ENCODE measurements around the gene OR51B4.
"Not testable (repeated sequence)": the region's sequence is repeated elsewhere in the genome, so short reads cannot be mapped to it uniquely, and the experiment has no call there.

Gene OR51B4, protein sequence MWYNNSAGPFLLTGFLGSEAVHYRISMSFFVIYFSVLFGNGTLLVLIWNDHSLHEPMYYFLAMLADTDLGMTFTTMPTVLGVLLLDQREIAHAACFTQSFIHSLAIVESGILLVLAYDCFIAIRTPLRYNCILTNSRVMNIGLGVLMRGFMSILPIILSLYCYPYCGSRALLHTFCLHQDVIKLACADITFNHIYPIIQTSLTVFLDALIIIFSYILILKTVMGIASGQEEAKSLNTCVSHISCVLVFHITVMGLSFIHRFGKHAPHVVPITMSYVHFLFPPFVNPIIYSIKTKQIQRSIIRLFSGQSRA

DNA sequence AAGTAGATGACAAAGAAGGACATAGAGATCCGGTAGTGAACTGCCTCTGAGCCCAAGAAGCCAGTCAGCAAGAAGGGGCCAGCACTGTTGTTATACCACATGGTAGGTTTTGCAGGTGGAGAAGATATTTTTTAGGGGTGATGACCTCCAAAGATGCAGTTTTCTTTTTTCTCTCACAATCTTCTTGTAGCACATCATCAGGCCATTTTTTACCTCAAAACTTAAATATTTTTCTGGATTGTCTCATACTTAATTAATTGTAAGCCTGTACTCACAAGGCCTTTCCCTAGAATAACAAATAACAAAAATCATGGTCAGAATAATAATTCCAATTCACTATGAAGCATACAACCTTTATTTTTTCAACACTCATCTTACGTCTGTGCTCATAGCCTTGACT, at the start of gene OR51B4:
Gene OR51B4, minus strand, starts transcription at position 101 of the 400 bp plus-strand sequence. Its CDS starts 0 bp downstream, at position 101.
- Histone ChIP-seq H3K4me1 (ENCODE audit: control insufficient read depth in 1 of 2, insufficient read depth in 2 of 2, low read length in 2 of 2) (no peaks in the 10 kb centered on the region), H3K36me3 (ENCODE audit: control insufficient read depth in 1 of 2, insufficient read depth in 2 of 2, low read length in 2 of 2) (no peaks in the 10 kb centered on the region), H3K9me3 (ENCODE audit: control insufficient read depth in 1 of 2, low read length in 2 of 2) (no peaks in the 10 kb centered on the region), H3K27ac (ENCODE audit: low read length) (no peak within 1 kb of the TSS), H3K27me3 (ENCODE audit: low read depth, low read length) (no peaks in the 10 kb centered on the region), H3K4me3 (ENCODE audit: low read depth in 1 of 2, low read length in 2 of 2) (no peak within 1 kb of the TSS)

DNA sequence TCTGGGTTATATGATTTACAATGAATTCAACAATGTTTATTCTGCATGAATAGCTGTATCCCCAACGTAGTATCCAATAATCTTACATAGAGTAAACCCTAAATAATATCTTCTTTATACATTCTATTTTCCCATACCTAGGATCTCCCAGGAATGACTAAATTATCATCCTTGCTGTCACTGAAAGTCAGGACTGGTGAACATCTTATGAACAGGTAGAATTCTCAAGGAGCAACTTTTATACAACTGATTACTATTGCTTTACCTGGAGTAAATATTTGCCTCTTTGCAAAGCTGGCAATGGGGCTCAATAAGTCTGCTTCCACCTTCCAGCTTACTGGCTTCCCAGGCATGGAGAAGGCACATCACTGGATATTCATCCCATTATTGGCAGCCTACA, 49.5 kb upstream of the OR51B4 start, which contains the start of gene OR51B6:
Gene OR51B6, plus strand, starts transcription at position 301 of the 400 bp plus-strand sequence. Its CDS starts 0 bp downstream, at position 301.
- Histone ChIP-seq H3K9me3 (ENCODE audit: control insufficient read depth in 1 of 2, low read length in 2 of 2) (no peaks in the 10 kb centered on the region), H3K36me3 (ENCODE audit: control insufficient read depth in 1 of 2, insufficient read depth in 2 of 2, low read length in 2 of 2) (no peaks in the 10 kb centered on the region), H3K4me1 (ENCODE audit: control insufficient read depth in 1 of 2, insufficient read depth in 2 of 2, low read length in 2 of 2) (no peaks in the 10 kb centered on the region), H3K27me3 (ENCODE audit: low read depth, low read length) (no peaks in the 10 kb centered on the region), H3K4me3 (ENCODE audit: low read depth in 1 of 2, low read length in 2 of 2) (no peak within 1 kb of the TSS), H3K27ac (ENCODE audit: low read length) (no peak within 1 kb of the TSS)

DNA sequence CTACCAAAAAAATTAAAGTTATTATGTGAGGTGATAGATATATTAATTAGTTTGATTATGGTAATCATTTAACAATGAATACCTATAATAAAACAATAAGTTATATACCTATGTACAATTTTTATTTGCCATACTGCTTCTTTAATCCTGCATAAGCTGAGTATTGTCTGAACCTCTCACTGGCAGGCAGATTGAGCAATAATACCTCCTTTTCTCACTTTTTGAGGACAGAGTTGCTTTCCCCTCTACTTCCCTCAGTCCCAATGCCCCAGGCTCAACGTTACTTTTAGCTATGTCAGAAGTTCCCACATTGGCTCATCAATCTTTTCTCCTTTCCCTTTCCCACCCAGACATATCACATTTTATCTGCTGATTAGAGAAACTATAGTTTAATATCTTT, 47.8 kb upstream of the OR51B4 start:
- no peak overlapping the region for H3K4me3 ChIP-seq (ENCODE audit: low read depth in 1 of 2, low read length in 2 of 2)
- no peak overlapping the region for H3K27ac ChIP-seq (ENCODE audit: low read length)
- H3K4me1 ChIP-seq (ENCODE audit: control insufficient read depth in 1 of 2, insufficient read depth in 2 of 2, low read length in 2 of 2) = no peaks in the 10 kb centered on the region
- H3K9me3 ChIP-seq (ENCODE audit: control insufficient read depth in 1 of 2, low read length in 2 of 2) = no peaks in the 10 kb centered on the region
- H3K27me3 ChIP-seq (ENCODE audit: low read depth, low read length) = no peaks in the 10 kb centered on the region
- H3K36me3 ChIP-seq (ENCODE audit: control insufficient read depth in 1 of 2, insufficient read depth in 2 of 2, low read length in 2 of 2) = no peaks in the 10 kb centered on the region

DNA sequence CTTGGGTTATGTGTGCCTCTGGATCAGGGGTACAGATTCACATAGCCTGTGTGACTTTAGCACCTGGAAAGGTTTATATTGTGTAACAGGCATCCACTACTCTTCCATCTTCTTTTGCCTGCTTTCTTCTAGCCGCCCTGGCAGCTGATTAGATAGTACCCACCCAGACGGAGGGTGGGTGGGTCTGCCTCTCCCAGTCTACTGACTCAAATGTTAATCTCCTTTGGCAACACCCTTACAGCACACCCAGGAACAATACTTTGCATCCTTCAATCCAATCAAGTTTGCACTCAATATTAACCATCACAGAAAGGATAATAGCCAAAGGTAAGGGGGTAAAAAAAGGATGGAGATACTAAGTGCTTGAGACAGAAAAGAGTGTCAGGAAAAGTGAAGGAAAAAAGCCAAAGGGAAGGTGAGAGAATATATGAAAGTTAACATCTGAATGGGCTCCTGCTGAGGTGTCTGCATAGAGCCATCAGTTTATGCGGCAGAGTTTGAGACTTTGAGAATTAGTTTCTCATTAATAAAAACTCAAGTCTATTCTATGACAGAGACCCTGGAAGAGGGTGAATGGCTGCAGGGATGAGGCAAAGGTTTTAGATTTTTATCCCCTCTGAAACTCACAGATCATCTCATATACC, 46.9 kb upstream of the OR51B4 start:
- H3K4me1 ChIP-seq (ENCODE audit: control insufficient read depth in 1 of 2, insufficient read depth in 2 of 2, low read length in 2 of 2) = no peaks in the 10 kb centered on the region
- no peak overlapping the region for H3K4me3 ChIP-seq (ENCODE audit: low read depth in 1 of 2, low read length in 2 of 2)
- no peaks in the 10 kb centered on the region for H3K27me3 ChIP-seq (ENCODE audit: low read depth, low read length)
- H3K27ac ChIP-seq (ENCODE audit: low read length) = no peak overlapping the region
- H3K9me3 ChIP-seq (ENCODE audit: control insufficient read depth in 1 of 2, low read length in 2 of 2) = no peaks in the 10 kb centered on the region
- H3K36me3 ChIP-seq (ENCODE audit: control insufficient read depth in 1 of 2, insufficient read depth in 2 of 2, low read length in 2 of 2) = no peaks in the 10 kb centered on the region

DNA sequence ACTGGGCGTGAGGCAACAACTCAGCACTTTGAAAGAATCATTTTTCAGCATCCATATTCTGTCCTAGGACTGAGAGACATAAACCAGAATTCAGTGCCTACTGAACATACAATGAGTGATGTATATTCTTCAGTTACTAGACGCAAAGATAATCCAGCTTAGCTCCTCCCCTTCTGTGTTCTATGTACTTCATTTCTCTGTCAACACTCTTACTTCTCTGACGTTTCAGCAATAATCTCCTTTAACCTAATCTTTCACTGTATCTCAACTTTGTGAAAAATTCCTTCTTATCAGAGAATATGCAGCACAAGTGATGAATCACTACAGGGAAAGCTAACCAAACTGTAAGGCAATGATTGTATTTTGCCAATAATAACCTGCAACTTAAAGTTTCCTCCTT, 44.1 kb upstream of the OR51B4 start:
- Histone ChIP-seq H3K4me1 (ENCODE audit: control insufficient read depth in 1 of 2, insufficient read depth in 2 of 2, low read length in 2 of 2) (no peaks in the 10 kb centered on the region), H3K27ac (ENCODE audit: low read length) (no peak overlapping the region), H3K27me3 (ENCODE audit: low read depth, low read length) (no peaks in the 10 kb centered on the region), H3K4me3 (ENCODE audit: low read depth in 1 of 2, low read length in 2 of 2) (no peak overlapping the region), H3K36me3 (ENCODE audit: control insufficient read depth in 1 of 2, insufficient read depth in 2 of 2, low read length in 2 of 2) (no peaks in the 10 kb centered on the region), H3K9me3 (ENCODE audit: control insufficient read depth in 1 of 2, low read length in 2 of 2) (no peaks in the 10 kb centered on the region)

DNA sequence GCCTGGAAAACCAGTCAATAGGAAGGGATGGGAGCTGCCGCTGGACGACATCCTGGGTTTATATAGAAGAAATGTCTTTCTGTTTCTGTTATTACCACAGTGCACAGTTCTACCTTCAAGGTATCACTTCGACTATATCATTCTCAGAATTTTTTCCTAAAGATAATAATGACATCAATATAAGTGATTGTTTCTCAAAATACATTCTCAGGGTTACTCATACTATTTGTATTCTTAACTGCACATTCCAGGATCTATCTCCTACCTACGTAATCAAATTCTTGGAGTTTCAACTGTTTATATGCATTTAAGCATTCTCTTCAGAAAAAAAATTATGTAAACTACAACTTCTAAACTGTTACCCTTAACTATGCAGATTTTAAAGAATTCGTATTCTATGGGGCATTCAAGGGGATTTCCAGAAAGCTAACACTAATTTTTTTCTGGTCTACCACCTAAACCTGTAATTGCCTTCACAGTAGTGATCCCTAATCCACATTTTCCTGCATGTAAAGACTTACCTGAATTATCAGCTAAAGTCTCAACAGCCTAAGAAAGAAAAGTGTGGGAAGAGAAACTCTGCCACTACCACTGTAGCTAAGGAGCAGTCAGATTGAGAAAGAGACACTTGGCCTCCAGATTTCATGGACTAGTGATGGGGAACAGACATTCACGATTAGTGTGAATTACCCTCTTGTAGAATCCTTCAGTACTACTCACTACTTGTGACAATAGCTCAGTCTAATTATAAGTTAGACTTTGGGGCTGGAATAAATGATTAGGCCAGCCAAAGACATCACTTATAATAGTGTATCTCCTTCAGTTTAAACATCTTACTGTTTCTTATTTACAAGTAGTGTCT, 42.0 kb upstream of the OR51B4 start, which contains the start of gene OR51B5:
Gene OR51B5, minus strand, starts transcription at position 51 of the 862 bp plus-strand sequence. Its CDS starts 0 bp downstream, at position 51.
- Histone ChIP-seq H3K4me1 (ENCODE audit: control insufficient read depth in 1 of 2, insufficient read depth in 2 of 2, low read length in 2 of 2) (no peaks in the 10 kb centered on the region), H3K27me3 (ENCODE audit: low read depth, low read length) (no peaks in the 10 kb centered on the region), H3K36me3 (ENCODE audit: control insufficient read depth in 1 of 2, insufficient read depth in 2 of 2, low read length in 2 of 2) (no peaks in the 10 kb centered on the region), H3K27ac (ENCODE audit: low read length) (no peak within 1 kb of the TSS), H3K9me3 (ENCODE audit: control insufficient read depth in 1 of 2, low read length in 2 of 2) (no peaks in the 10 kb centered on the region), H3K4me3 (ENCODE audit: low read depth in 1 of 2, low read length in 2 of 2) (no peak within 1 kb of the TSS)

DNA sequence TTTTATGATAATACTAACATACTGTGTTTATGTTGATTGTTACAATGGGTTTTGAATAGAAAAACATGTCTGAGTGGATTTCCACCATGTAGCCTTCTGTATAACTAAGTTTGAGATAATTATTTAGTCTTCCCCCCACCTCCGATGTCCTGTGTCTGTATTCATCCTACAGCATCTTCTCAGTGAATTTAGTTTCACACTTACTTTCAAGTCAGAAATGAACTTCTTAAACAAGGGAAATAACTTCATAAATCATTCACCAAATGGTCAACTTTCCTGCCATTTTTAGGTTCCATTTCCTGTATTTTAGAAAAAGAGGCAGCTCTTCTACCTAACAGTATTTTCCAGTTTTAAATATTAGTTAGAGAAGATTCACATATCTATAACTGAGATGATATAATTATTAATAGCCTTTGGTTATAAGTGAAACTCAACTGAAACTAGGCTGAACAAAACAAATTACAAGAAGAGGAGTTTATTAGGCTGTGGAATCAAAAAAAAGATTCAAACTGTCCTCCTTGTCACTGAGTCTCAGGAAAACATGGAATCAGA, 38.1 kb upstream of the OR51B4 start:
- H3K4me1 ChIP-seq (ENCODE audit: control insufficient read depth in 1 of 2, insufficient read depth in 2 of 2, low read length in 2 of 2) = no peaks in the 10 kb centered on the region
- no peaks in the 10 kb centered on the region for H3K27me3 ChIP-seq (ENCODE audit: low read depth, low read length)
- no peak overlapping the region for H3K4me3 ChIP-seq (ENCODE audit: low read depth in 1 of 2, low read length in 2 of 2)
- H3K27ac ChIP-seq (ENCODE audit: low read length) = no peak overlapping the region
- H3K36me3 ChIP-seq (ENCODE audit: control insufficient read depth in 1 of 2, insufficient read depth in 2 of 2, low read length in 2 of 2) = no peaks in the 10 kb centered on the region
- H3K9me3 ChIP-seq (ENCODE audit: control insufficient read depth in 1 of 2, low read length in 2 of 2) = no peaks in the 10 kb centered on the region

DNA sequence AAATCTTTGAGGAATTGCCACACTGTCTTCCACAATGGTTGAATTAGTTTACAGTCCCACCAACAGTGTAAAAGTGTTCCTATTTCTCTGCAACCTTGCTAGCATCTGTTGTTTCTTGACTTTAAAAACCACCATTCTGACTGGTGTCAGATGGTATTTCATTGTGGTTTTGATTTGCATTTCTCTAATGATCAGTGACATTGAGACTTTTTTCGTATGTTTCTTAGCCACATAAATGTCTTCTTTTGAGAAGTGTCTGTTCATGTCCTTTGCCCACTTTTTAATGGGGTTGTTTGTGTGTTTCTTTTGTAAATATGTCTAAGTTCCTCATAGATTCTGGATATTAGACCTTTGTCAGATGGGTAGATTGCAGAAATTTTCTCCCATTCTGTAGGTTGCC, 35.5 kb upstream of the OR51B4 start:
- H3K4me1 ChIP-seq (ENCODE audit: control insufficient read depth in 1 of 2, insufficient read depth in 2 of 2, low read length in 2 of 2); H3K27ac ChIP-seq (ENCODE audit: low read length); H3K36me3 ChIP-seq (ENCODE audit: control insufficient read depth in 1 of 2, insufficient read depth in 2 of 2, low read length in 2 of 2); H3K9me3 ChIP-seq (ENCODE audit: control insufficient read depth in 1 of 2, low read length in 2 of 2); H3K27me3 ChIP-seq (ENCODE audit: low read depth, low read length); H3K4me3 ChIP-seq (ENCODE audit: low read depth in 1 of 2, low read length in 2 of 2): not testable (repeated sequence)

DNA sequence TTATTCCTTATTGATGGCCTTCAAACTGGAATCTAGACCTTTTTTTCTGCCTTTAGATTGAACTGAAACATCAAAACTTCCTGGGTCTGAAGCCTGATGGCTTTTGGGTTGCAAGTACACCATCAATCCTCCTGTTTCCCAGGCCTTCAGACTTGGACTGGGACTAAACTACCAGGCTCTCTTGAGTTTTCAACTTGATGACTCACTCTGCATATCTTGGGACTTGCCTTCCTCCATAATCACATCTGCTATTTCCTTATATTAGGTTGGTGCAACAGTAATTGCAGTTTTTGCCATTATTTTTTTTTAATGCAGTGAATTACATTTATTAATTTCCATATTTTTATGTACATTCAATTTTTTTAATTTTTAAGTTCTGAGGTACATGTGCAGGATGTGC, 34.6 kb upstream of the OR51B4 start:
- Histone ChIP-seq H3K27ac (ENCODE audit: low read length) (no peak overlapping the region), H3K36me3 (ENCODE audit: control insufficient read depth in 1 of 2, insufficient read depth in 2 of 2, low read length in 2 of 2) (no peaks in the 10 kb centered on the region), H3K4me1 (ENCODE audit: control insufficient read depth in 1 of 2, insufficient read depth in 2 of 2, low read length in 2 of 2) (no peaks in the 10 kb centered on the region), H3K27me3 (ENCODE audit: low read depth, low read length) (no peaks in the 10 kb centered on the region), H3K9me3 (ENCODE audit: control insufficient read depth in 1 of 2, low read length in 2 of 2) (no peaks in the 10 kb centered on the region), H3K4me3 (ENCODE audit: low read depth in 1 of 2, low read length in 2 of 2) (no peak overlapping the region)

DNA sequence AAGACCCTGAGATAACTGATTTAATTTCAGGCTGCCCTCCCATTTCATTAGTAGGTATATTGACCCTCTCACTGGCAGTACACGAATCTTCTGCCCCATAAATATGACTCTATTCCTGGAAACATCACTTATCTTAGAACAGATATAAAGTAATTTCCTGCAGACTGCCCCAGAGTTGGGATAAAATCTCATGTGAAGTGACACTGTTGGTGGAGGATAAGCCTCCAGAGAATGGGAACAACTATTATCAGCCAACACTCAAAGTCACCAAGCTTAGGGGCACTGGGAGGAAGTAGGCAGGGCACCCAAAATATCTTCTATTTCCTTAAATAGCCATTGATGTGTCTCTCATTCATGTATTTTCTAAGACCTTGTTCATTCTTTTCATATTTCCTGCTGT, 33.4 kb upstream of the OR51B4 start:
- no peaks in the 10 kb centered on the region for H3K4me1 ChIP-seq (ENCODE audit: control insufficient read depth in 1 of 2, insufficient read depth in 2 of 2, low read length in 2 of 2)
- H3K27ac ChIP-seq (ENCODE audit: low read length) = no peak overlapping the region
- no peaks in the 10 kb centered on the region for H3K36me3 ChIP-seq (ENCODE audit: control insufficient read depth in 1 of 2, insufficient read depth in 2 of 2, low read length in 2 of 2)
- H3K9me3 ChIP-seq (ENCODE audit: control insufficient read depth in 1 of 2, low read length in 2 of 2) = peaks cover 0 to 2% of the 10 kb centered on the region in 2 donors
- H3K27me3 ChIP-seq (ENCODE audit: low read depth, low read length) = no peaks in the 10 kb centered on the region
- H3K4me3 ChIP-seq (ENCODE audit: low read depth in 1 of 2, low read length in 2 of 2) = no peak overlapping the region

DNA sequence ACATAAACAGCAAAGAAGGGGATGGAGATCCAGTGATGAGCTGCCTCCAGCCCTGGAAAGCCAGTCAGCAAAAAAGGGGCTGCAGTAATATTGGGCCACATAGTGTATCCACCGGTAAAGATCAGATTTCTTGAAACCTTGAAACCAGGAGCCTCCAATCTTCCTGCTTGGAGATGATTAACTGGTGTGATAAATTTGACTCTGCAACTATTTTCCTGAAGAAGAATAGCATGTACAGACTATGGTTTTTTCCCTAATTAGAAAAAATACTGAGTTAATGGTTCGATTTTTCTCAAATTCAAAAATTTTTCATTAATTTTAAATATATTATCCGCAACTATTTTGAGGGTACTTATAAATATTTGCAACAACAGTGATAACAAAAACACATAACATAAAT, 22.5 kb upstream of the OR51B4 start, which contains the start of gene OR51B2:
Gene OR51B2, minus strand, starts transcription at position 101 of the 400 bp plus-strand sequence. Its CDS starts 0 bp downstream, at position 101.
- Histone ChIP-seq H3K27ac (ENCODE audit: low read length) (no peak within 1 kb of the TSS), H3K4me1 (ENCODE audit: control insufficient read depth in 1 of 2, insufficient read depth in 2 of 2, low read length in 2 of 2) (no peaks in the 10 kb centered on the region), H3K36me3 (ENCODE audit: control insufficient read depth in 1 of 2, insufficient read depth in 2 of 2, low read length in 2 of 2) (no peaks in the 10 kb centered on the region), H3K27me3 (ENCODE audit: low read depth, low read length) (no peaks in the 10 kb centered on the region), H3K9me3 (ENCODE audit: control insufficient read depth in 1 of 2, low read length in 2 of 2) (no peaks in the 10 kb centered on the region), H3K4me3 (ENCODE audit: low read depth in 1 of 2, low read length in 2 of 2) (no peak within 1 kb of the TSS)

All from muscle layer of duodenum (tissue), 2 donors.